Prostate gland (tissue), 2 donors: ENCODE results near the gene GFER.

Source experiments
- POLR2A ChIP-seq: fragments of 450-650 bp; IDR thresholded peaks from one replicate; pipeline ENCODE4 v1.6.1; 2016; ENCODE audit warnings: antibody characterized with exemption, mild to moderate bottlenecking
- TF ChIP-seq, protein P1 (sequence below), 4 experiments: fragments of 200-600 bp in 2 of 4; fragments of 450-650 bp in 2 of 4; sonication (generic) in 2 of 4; IDR thresholded peaks; 1 replicate in 3 of 4; 2 replicates in 1 of 4; pipeline ENCODE4 v1.5.1; 2016 to 2019; ENCODE audit warnings: antibody characterized with exemption in 4 of 4, mild to moderate bottlenecking in 2 of 4, moderate library complexity in 2 of 4

DNA sequence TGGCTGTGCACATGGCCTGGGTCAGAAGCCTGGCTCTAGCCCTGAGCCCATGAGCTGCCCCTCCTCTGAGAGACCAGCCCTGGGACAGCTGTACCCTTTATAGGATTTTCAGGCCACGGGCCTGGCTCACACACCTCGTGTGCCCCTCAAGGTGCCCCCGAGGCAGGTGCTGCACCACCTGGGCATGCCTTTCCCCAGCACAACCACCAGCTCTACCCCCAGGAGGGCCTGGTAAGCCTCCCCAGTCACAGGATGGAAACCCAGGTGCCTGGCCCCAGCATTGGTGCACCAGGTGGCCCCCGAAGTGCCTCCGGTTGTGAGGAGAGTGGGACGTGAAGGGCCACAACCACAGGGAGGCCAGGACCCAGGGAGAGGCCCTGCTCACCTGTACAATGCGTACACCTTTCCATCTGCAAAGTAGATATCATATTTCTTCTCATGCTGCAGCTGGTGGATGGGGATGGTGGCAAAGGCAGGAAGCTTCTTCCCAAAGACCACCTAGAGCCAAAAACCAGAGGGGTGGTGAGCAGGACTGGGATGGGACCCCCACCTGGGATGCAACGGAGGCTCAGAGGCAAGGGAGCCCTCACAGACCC is 19.3 kb downstream of the GFER start:
- TF ChIP-seq, protein P1, sequence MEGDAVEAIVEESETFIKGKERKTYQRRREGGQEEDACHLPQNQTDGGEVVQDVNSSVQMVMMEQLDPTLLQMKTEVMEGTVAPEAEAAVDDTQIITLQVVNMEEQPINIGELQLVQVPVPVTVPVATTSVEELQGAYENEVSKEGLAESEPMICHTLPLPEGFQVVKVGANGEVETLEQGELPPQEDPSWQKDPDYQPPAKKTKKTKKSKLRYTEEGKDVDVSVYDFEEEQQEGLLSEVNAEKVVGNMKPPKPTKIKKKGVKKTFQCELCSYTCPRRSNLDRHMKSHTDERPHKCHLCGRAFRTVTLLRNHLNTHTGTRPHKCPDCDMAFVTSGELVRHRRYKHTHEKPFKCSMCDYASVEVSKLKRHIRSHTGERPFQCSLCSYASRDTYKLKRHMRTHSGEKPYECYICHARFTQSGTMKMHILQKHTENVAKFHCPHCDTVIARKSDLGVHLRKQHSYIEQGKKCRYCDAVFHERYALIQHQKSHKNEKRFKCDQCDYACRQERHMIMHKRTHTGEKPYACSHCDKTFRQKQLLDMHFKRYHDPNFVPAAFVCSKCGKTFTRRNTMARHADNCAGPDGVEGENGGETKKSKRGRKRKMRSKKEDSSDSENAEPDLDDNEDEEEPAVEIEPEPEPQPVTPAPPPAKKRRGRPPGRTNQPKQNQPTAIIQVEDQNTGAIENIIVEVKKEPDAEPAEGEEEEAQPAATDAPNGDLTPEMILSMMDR (IDR thresholded peaks at IDR 0.05), result no peak
- TF ChIP-seq POLR2A, result no peak
